Umbilical cord (tissue), 2 donors: ENCODE data around the gene TFCP2. TPM values are rescaled to one million over a fixed set of nuclear protein-coding genes. Genes with fewer than 3 reads are reported as not detected.
"Not testable (repeated sequence)": the region's sequence is repeated elsewhere in the genome, so short reads cannot be mapped to it uniquely, and the experiment has no call there.

Source experiments
- DNase-seq: peaks from one replicate; pipeline ENCODE4 v3.0.0-alpha.2; 2015; ENCODE audit warnings: low spot score
- total RNA-seq: library from RNA; depleted of rRNA; stranded (reverse); fragments of >200 nt; gene quantifications from one replicate; pipeline ENCODE4 v1.2.3, GENCODE V29; 2014; ENCODE audit warnings: low replicate concordance; ENCODE audit not compliant: insufficient read depth

The TFCP2 gene
- 10.6 TPM for total RNA-seq

DNA sequence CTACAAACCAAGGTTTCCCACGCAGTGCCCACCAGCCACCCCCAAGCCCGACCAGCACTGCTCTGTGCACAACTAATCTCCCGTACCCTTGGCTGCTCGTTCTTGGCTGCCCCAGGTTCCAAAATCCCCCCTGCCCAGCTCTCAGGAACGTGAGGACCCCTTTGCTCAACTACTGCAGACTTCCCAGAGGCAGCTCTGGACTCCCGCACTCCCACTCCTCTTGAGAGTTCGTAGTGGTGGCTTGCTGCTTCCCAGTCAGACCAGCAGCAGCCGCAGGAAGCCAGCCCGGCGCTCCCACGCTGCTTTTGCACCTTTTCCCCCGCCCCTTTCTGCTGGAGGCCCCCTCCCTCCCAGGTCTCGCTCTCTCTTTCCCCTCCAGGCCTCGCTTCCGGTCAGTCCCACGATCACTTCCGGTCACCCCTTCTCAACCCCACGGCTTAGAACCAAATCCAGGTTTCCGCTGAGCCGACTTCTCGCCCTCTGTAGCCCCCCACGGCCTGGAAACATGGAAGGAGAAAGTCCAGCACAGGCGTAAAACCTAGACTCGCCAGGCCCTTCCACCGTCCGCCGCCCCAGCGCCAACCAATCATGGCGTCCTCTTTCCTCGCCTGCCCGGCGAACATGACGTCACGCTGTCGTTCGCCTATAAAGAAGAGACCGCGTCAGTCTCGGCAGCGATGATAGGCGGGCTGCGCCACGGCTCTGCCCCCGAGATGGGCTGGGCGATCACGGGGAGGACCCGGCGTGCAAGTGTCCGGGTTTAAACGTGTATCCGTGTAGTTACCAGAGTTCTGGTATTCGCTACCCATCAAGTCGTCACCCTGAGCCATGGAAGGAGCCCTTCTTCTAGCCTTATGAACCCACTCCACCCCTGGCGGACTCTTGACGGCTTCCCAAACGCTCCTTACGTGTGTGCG lies at the start of gene TFCP2:
TFCP2 (minus strand) TSS at position 621 of the 917 bp plus-strand sequence. CDS start 713 bp downstream, outside the sequence.
- DNase-seq: peak; percentile 98

DNA sequence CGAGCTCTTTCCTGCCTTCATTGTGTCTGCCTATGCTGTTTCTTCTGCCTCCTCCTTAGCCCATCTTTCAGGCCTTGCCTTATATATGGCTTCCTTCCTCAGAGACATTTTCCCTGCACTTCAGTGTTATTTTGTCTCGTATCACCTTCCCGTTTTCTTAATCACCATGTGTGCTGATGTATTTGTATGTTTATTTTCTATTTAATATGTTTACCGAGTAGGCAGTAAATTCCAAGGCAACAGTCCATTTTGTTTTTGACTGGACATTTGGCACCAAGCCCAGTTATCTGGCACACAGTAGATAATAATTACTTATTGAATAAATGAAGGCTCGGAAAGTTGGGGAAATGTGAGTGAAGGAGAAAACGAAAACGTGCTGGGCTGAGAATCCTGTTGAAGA lies 49.5 kb upstream of the TFCP2 start:
- DNase-seq: no peak

- DNase-seq: not testable (repeated sequence)
Observed at GRCh38 chr12:51219857-51220256, 46.9 kb upstream of the TFCP2 start.

GRCh38 chr12:51219322-51219721 lies 46.4 kb upstream of the TFCP2 start:
- no peak for DNase-seq

- DNase-seq: no peak
Observed at GRCh38 chr12:51218607-51219161, 45.7 kb upstream of the TFCP2 start.

- DNase-seq: peak; percentile 85
Observed at GRCh38 chr12:51217968-51218606, 45.2 kb upstream of the TFCP2 start, which contains the start of gene POU6F1. Gene POU6F1, minus strand, starts transcription at chr12:51218062. Its CDS starts 11,226 bp downstream, at chr12:51206836.

- no peak for DNase-seq
Observed at GRCh38 chr12:51217133-51217967, 44.4 kb upstream of the TFCP2 start.

DNA sequence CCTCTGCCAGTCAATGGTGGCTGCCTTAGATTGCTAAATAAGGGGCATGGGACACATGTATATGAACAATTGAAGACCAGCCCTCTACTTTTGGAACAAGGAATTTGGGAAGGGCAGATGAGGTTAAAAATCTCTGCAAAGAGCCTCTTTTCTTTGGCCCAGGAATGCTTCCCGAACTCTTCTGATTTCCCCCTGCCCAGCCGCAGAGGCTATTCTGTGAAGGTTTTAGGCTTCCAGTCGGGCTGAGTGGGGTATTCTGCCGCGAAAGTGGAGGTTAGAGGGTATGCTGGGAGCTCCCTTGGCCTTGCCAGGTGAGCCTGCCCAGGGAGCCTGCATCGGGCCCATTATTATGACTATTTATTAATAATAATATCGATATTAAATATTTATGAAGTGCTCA lies 43.7 kb upstream of the TFCP2 start:
- no peak for DNase-seq

DNA sequence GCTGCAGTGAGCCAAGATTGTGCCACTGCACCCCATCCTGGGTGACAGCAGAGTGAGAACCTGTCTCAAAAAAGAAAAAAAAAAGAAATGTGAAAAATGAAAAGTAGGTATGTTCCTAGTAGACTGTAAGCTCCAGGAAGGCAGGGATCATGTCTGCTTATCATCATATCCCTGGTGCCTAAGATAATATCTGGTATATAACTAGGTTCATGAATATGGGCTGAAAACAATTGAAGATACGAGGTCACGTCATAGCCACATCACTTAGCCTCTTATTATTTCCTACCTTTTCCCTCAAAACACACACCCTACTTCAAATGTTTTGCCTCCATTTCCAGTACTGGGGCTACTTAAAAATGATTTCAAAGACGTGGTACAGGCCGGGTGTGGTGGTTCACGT lies 42.0 kb upstream of the TFCP2 start:
- no peak for DNase-seq

DNA sequence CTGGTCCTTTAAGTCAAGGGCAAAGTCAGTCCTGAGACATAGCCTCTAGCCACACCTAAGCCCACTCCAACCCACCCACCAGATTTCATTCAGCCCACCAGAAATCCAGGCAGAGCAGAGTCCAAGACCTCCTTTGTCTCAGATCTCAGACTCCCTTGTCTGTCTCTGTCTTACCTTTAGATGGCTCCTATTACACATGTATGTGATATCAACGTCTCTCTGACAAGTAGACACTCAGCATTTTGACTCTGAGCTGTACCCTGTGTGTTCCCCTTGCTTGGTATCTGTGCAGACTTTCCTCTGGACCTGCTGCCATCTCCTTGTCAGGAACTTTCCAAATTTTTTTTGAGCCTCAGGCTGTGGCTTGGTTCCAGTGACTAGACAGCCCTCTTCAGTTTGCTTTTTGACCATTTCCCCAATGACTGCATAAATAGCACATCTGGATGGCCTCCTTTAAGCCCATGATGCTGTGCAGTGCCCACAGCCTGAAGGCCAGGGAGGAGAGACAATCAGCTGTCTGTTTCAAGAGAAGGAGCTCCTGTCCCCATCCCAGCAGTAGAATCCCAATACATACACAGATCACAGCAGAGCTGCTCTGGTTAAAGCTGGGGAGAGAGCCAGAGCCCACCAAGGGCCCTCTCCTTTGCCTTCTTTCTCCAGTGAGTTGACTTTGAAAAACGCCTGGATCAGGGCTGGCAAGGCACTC lies 37.9 kb upstream of the TFCP2 start:
- DNase-seq: no peak

DNA sequence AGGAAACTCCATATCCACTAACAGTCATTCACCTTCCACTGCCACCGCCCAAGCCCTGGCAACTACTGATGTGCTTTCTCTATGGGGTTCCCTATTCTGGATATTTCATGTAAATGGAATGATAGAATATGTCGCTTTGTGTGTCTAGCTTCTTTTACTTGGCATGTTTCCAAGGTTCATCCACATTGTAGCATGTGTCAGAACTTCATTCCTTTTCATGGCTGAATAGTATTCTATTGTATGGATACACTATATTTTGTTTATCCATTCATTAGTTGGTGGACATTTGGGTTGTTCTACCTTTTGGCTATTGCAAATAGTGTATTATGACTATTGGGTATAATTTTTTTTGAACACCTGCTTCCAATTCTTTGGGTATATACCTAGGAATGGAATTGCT lies 36.3 kb upstream of the TFCP2 start:
- no peak for DNase-seq

DNA sequence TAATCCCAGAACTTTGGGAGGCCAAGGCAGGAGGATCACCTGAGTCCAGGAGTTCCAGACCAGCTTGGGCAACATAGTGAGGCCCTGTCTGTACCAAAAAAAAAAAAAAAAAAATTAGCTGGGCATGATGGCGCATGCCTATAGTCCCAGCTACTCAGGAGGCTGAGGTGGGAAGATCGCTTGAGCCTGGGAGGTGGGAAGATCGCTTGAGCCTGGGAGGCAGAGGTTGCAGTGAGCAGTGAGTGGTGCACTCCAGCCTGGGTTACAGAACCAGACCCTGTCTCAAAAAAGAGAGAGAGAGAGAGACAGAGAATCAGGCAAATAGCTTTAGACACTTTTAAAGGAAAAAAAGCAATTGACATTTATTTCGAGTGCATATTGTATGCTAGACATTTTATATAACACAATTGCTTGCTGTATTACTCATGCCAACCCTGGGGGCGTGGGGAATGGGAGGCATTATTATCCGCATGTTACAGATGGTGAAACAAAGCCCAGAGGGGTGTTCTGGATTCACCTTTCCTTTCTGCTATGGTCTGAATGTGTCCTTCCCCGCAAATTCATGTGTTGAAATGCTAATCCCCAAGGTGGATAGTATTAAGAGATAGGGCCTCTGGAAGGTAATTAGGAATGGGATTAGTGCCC lies 35.2 kb upstream of the TFCP2 start:
- no peak for DNase-seq

- DNase-seq: no peak
Observed at GRCh38 chr12:51205350-51205749, 32.4 kb upstream of the TFCP2 start.

DNA sequence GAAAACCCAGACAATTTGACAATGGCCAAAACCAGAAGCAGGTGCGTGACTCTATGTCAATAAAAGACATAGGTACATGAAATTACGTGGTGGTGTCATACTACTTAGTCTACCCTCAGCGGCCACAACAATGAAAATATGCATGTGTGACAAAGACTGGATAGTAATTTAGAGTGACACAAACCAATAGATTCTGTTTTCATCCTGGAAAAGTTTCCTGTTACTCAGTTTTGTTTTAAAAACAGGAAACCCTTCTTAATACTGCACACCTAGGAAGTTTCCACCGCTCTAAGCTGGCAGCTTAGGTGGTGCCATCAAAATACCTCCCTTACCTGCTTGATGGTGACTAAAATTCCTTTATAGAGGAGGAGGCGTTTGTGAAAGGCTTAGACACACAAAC lies 29.8 kb upstream of the TFCP2 start:
- no peak for DNase-seq

GRCh38 chr12:51200806-51201205 lies 27.9 kb upstream of the TFCP2 start:
- DNase-seq: no peak

DNA sequence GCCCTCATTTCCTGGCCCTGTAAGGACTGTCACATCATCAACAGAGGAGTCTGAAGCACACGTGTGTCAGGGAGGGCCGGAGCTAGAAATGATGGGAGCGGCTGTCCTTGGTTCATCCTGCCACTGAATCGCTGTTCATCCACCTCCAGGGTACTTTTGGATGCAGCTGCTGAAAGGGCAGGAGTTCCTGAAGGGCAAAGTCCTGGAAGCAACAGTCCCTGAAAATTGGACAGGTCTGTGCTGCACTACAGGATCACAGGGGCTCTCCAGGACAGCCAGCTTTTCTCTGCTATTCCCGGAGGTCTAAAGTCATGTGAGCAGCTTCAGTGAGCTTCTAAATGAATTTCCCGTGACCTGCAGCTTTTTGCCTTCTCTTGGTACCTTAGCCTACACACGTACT lies 27.2 kb upstream of the TFCP2 start:
- DNase-seq: no peak

GRCh38 chr12:51199366-51199945 lies 26.5 kb upstream of the TFCP2 start:
- DNase-seq: no peak

GRCh38 chr12:51198568-51199365 lies 25.8 kb upstream of the TFCP2 start:
- DNase-seq: no peak
